HG03342 (cell line): ENCODE results near the gene REEP1.
"Not testable (repeated sequence)": the region's sequence is repeated elsewhere in the genome, so short reads cannot be mapped to it uniquely, and the experiment has no call there.

ENCODE experiments used
- ATAC-seq: cut with Tn5 transposase; IDR thresholded peaks from one replicate; pipeline ENCODE4 v1.9.1; 2021; ENCODE audit warnings: mild to moderate bottlenecking, moderate library complexity; ENCODE audit not compliant: unreplicated experiment

Gene REEP1

DNA sequence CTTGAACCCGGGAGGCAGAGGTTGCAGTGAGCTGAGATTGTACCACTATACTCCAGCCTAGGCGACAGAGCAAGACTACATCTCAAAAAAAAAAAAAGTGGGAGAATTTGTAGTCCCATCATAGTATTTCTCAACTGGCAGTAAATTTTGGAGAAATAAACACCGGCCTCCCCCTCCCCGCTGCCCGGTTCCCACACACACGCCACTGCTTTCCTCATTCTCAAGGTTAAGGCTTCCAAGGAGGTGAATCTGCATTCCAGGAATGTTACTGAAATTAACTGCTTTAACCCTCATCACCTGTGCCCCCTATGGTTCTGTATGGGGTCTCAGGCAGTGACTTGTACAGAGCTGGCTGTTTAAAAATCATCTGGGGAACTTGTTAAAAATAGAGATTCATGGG lies 88.2 kb downstream of the REEP1 start:
- no peak for ATAC-seq

DNA sequence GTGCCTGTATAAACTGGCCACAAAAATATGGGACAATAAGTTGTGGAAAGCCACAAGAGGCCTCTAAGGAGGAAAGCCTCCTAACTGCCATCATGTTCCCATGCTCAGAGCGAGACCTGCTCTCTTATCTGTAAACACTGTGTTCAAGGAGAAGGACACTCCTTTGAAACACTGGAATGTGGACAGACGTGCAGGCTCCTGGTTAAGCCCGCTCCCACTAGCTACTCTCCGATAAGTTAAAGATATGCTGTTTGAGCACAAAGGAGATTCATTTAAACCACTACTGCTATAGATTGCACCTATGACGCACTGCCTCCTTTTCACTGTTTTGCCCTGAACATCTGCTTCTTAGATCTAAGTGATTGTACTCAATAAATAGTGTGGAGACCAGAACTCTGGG lies 92.2 kb downstream of the REEP1 start:
- ATAC-seq: not testable (repeated sequence)

DNA sequence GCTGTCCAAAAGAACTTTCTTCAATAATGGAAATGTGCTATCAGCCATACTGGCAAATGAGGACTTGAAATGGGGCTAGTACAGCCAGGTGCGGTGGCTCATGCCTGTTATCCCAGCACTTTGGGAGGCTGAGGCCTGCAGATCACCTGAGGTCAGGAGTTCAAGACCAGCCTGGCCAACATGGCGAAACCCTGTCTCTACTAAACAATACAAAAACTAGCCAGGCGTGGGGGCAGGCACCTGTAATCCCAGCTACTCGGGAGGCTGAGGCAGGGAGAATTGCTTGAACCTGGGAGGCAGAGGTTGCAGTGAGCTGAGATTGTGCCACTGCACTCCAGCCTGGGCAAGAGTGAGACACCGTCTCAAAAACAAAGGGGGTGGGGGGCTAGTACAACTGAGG lies 92.6 kb downstream of the REEP1 start:
- ATAC-seq: not testable (repeated sequence)

DNA sequence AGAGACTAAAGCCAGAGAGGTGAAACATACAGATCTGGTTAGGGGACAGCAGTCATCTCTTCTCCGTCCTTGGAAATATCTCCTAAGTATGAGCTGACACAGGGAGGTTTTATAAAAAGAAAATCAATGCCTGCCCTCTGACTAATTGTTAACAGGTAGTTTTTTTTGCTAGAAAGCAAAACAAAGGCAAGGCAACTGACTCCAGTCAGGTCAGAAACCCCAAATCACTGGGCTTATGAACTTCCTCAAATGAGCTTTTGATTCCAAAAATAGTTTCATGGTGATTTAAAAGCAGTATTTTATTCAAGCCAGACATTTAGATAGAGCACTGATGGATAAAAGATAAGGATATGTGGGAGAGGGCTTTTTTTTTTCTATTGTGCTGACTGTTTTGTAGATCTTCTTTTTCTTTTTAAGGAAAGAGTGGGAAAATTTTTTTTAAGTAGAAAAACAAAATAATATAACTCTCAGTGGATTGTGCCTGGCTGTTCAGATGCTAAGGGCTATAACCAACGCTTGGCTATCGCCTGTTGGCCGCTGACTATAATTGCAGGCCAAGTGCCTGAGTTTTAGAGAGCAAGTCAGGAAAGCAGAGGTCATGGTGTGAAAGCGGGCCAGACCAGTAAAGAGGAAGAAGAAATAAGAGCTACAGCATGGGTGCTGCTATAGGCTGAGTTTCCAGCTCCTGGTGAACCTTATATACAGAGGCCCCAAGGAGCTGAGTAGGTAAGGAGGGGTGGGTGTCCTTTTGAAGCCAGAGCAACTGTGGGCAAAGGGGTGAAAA lies 93.3 kb downstream of the REEP1 start:
- peak; percentile 58 for ATAC-seq

DNA sequence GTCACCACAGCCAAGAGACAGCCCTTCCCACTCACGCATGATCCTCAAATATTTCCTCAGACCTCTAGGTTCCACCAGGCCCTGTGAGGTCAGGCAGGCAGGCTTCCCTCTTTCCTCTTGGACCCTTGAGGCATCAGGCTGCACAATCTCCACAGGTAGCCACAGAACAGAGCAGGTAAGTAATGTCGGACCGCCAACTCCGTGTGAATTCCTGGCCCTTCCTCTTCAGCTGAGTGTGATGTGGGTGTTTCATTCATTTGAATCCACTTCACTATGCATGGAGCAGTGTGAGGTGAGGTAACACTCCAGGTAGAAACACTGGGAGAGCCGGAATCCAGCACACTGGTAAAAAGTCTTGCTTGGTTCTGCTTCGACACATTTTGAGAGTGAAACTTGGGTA lies 94.2 kb downstream of the REEP1 start:
- no peak for ATAC-seq

DNA sequence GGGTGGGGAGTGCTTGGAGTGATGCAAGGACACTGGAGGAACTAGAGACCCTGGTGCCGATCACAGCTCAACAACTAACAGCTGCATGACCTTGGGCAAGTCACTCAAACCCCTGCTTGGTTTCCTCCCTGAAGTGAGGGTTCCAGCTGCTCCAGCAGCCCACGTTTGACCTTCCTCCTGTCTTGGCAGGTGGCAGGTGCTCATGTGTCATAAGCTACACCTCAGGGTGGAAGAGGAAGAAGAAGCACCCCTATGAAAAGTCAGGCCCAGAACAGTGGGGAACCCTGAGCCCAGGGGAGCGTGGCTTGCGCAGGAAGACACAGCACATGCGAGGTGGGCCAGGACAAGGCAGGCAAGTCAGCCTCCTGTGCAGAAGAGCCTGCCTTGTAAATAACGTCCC lies 95.8 kb downstream of the REEP1 start:
- no peak for ATAC-seq

DNA sequence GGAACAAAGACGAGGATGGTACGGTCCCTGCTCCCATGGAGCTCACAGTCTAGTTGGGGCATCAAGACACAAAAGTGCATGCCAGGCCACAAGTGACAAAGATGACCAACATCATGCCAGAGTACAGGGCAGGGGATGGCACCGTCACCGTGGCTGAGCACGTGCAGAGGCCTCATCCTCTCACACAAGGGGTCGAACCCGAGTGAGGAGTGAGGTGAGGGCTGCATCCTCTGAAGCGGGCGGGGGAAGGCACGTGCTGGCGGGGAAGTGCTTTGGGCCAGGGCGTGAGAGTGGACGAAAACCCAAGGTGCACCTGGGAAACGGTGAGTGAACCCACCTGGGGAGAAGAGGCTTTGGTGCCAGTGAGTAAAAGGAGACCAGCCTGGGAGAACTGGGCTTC lies 97.2 kb downstream of the REEP1 start:
- ATAC-seq: no peak

DNA sequence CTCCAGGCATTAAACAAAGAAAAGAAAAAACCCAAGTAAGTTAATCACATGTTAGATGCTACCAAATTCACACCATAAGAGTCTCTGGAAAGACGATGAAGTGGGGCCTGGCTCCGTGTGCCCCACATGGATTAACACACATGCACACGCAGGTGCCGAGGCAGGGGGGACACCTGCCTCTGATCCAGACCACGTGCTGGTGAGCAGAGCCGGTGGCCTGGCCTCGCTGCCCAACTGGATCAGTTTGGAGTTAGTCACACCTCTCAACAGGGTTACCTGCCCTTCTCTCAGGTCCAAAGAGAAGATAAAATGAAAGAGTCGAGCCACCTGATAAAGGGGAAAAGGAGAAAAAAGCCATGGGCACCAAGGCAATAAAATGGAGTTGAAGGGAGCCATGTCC lies 97.7 kb downstream of the REEP1 start:
- no peak for ATAC-seq

DNA sequence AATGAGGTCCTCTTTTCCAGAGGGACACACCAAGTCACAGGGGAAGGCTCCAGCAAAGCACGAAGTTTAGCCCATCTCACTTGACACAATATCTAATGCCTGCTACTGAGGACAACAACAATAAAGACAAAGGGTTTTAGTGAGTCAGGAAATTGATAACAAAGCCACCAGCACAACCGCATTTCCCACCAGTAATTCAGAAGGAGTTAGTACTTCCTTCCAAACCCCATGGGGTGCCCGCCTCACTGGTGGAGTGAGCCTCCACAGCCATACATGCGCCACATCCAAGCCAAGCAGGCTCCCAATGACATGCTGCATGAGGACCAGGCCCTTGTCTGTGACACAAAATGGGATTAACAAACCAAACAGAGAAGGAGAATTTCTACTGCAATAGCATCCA lies 98.1 kb downstream of the REEP1 start:
- no peak for ATAC-seq

DNA sequence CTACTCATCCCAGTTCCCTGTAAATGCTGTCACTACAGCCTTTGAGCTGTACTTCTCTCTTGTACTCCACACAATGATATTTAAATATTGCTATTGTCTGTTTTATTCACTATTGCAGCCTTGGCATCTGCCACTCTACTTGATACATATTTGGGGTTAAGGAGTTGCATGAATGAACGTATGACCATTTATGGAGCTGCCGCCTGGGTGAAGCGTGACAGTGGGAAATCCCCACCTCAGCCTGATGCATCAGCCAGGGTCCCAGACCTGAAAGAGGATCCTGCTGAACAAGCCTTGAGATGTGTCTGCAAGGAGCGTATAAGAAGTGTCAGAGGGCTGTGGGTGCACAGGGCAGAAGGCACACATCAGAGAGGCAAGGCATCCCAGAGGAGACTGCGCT lies 99.1 kb downstream of the REEP1 start:
- ATAC-seq: peak; percentile 92

DNA sequence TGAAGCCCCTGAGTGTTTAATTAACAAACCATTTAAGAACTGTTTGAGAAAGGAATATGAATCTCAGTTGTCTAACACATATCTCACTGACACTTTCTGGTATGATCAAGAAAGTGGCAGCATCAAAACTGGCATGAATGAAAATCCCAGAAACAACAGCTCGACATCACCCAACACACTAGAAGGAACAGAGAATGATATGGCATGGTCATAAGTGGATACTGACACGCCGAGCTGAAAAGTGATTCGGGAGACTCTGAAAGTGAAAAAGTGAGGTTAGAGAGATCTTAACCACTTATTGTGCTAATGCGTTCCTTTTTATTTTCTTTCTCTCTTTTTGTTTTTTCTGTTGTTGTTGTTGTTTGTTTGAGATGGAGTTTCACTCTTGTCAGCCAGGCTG lies 100.3 kb downstream of the REEP1 start:
- ATAC-seq: no peak

DNA sequence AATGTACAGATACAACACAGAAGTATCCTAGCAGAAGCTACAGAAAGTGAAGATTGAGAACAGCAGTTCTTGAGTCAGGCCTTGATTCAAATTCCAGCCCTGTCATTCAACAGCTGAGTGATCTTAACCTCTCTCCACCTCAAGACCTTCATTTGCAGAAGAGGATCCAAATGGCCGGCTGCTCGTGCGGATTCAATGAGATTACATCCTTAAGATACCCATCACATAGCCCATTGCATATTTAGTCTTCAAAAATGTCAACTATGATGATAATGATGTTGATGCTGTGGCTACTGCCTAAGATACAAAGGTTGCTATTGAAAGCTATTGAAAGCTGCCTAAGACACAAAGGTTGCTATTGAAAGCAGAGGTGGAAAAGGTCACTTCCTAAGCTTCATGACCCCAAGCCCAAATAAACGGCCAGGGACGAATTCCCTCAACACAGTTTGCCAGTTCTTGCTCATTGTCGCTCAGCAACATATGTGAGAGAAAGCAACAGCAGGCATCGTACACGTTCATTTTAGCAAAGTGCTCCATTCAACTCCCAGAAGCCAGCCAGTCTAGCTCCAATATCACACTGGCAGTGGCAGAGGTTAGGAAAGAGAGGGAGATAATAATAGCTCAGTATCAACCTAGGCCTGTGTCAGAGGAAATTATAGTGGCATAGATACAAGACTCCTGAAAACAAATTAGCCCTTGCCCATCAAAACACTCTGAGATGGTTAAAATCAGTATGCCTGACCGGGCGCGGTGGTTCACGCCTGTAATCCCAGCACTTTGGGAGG lies 102.0 kb downstream of the REEP1 start:
- no peak for ATAC-seq

DNA sequence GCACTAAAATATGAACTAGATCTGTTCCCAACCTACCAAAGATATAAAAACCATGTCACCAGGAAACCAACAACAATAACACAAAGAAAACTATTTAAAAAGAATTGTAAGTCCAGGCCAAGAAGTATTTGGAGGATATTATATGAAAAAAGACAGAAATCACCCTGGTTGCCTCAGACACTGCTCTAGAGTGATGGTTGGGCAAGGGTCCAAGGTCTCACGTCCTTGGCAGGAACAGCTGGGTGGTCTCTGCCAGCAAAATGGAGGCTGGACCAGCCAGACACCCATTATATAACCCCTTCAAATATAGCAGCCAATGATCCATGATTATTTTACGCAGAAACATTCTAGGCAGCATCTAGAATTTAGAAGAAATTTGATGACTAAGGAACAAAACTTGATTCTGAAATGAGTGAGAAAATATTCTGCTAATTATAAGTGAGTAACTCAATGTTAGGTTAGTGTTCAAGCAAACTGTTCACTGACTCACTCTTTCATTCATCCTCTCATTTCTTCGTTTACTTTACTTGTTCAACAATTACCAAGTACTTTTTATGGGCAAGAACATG lies 102.8 kb downstream of the REEP1 start:
- ATAC-seq: no peak

DNA sequence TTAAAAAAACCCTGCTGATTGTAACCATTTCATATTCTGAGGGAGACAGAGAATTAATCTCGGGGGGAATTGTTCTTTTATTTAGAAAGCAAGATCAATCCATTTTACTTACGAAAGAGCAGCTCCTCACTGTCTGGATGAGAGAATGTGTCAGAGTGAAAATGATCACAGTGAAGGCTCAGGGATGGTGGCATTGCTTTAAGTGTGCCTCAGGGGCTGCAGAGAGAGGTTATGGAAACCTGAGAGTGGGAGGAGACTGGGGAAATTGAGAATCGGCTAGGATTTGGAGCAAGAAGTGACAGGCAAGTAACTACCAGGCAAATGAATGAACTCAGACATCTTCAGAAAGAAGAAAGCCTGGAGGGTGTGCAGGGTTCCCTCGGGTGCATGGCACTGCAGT lies 104.0 kb downstream of the REEP1 start:
- ATAC-seq: no peak

DNA sequence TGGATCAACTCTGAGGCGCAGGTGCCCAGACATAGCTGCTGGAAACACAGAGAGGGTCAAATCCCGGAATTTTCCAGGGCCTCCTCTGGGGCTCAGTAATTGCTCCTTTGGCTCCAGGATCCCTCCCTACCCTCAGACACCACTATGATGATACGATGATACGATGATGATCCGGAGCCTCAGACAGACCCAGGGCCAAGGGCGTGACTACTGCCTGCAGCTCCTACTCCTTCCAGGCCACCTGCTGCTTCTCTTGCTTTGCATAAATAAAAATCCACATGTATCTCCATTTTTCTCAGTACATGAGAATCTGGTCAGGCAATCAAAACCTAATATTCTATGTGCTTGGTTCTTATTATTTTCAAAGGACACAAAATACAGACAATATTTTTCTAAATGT lies 104.5 kb downstream of the REEP1 start:
- no peak for ATAC-seq

DNA sequence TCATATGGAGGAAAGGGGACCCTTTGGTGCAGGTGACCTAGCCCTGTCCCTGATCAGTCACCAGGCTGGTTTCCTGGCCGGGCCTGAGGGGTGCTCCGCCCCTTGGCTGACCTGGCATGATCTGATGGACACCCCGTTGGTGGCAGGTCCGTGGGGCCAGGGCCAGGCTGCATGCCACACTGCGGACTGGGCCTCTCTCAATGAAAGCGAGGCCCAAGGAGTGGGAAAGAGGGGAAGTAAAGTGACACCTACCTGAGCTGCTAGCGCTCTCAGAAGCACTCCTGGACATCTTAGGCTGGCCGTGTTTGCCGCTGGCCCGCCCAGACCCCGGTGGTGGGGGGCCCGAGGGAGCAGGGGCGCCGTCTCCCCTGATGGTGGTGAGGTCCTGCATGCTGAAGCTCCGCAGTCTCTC lies 105.0 kb downstream of the REEP1 start:
- ATAC-seq: no peak

DNA sequence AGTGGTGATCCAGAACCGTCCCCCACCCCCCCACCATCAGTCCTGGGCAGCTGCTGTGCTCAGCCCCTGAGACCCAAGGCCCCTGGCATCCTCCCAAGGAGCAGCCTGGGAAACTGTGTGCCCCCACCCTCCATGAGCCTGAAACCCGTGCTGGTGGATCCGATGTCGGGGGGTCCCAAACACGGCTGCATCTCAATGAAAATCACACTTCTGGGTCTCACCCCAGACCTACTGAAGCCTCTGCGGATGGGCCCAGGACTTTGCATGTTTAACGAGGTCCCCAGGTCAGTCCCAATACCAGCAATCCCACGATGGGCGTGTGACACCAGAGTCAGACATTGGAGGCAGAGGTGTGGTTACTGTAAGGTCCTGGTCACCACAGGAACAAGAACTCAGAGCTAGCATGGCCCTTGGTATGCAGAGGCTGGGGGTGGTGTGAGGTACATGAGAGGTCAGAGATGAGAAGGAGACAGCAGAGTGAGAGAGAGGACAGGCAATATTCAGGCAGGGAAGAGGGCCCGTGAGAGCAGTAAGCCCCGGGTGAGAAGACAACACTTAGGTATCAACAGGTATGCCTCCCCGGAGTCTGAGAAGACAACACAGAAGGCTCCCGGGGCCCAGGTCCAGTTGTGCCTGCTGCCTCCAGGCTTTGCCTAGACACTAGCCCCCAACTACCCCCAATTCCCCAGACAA lies 105.6 kb downstream of the REEP1 start:
- ATAC-seq: no peak

DNA sequence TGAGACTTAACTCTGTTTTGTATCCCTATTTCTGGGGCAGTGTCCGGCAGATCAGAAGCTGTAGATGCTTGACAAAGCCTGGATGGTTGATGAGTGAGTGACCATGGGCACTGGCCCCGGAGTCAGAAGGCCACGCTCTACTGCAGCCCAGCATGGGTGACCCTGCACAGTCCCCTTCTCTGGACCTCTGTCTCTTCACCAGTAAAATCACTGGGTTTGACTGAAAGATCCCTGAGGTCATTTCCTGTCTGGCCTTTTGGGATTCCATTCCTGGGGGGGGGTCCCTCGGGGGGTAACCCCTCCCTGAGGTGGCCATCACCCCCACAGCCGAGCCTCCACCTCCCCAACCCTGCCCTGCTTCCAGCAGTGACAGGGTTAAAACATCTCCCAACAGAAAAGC lies 106.5 kb downstream of the REEP1 start:
- no peak for ATAC-seq

DNA sequence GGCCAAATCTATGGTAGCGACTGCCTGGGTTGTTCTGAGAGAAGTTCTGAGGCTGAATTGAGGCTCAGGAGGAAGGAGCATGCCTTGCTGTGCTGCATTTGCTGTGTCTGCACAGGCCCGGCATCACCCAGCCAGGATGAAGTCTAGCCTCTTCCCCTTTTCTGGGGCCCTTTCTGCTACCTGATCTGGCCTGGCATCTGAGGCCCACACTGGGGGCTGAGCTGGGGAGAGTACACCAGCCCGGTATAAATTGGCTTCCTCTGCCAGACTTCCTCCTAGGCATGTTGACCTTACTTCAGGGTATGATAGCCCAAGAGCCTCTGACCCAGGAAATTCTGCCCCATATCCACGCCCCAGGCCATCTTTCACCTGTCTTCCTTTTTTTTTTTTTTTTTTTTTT lies 108.2 kb downstream of the REEP1 start:
- no peak for ATAC-seq

DNA sequence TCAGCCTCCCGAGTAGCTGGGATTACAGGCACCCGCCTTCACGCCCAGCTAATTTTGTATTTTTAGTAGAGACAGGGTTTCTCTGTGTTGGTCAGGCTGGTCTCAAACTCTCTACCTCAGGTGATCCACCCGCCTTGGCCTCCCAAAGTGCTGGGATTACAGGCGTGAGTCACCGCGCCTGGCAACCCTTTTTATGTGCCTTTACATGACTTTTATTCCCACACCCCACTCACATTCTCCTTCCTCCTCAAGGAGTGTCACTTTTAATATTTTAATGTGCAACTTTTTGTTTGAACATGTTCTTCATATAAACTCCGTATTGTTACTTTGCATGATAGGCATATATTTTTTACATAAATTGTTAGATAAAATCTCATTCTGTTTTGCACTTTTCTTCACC lies 108.9 kb downstream of the REEP1 start:
- ATAC-seq: not testable (repeated sequence)

DNA sequence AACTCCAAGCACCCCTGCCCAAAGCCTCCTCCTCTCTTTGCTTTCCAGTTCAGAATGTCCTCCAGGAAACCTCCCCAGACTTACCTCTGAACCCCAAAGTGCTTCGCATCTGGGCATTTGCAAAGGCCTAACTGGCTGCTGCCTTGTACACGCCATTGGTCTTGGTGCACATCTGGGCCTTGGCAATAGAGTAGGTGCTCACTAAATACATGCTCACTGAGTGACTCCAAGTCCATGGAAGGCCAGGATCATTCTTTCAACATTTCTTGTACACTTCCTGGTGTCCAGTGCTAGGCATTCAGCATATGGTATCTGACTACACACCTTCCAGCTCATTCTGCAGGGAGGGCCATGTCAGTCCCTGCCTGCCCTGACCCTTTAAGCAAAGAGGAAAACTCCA lies 109.7 kb downstream of the REEP1 start:
- no peak for ATAC-seq
